Spleen (tissue), 7 donors: ENCODE data around the gene TAF8.

Source experiments
- POLR2A ChIP-seq, 3 donors: fragments of 450-650 bp; IDR thresholded peaks; one replicate each; pipeline ENCODE4 v1.5.1; 2017; ENCODE audit warnings: antibody characterized with exemption in 3 of 3, mild to moderate bottlenecking in 1 of 3
- TF ChIP-seq, protein P1 (sequence below), 11 experiments: fragments of 200-600 bp in 7 of 11; fragments of 450-650 bp in 4 of 11; sonication (generic) in 4 of 11; IDR thresholded peaks in 8 of 11; conservative IDR thresholded peaks in 3 of 11; 1 replicate in 7 of 11; 2 replicates in 4 of 11; pipeline versions ENCODE4 v1.4.0 to v1.8.0; 2016 to 2021; ENCODE audit warnings: antibody characterized with exemption in 11 of 11, inconsistent platforms in 4 of 11, mild to moderate bottlenecking in 1 of 11
- donor health status: DM: no; HTN: no; CAD: no; lungs with moderate emphysema.
- donor health status: DM: no; HTN: no; CAD: no.
- donor health status: DM: no; HTN: no; CAD: no.

DNA sequence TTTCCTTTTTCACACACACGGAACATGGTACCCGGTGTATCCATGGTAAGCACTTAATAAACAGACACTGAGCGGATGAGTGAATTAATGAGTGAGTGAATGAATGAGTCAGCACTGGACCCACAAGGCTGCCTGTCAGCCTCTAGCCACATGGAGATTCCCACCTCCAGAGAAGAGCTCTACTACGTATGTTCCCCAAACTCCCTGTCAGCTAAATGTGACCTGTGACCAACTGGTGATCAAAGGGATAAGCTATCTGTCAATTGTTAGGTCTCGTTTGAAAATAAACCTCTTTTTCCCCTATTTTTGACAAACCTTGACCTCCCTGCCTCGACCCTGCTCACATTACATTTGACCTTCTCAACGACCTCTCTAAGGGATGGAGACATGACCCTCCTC is 24.5 kb upstream of the TAF8 start:
- TF ChIP-seq POLR2A (IDR thresholded peaks at IDR 0.05) = no peak
- TF ChIP-seq, protein P1, sequence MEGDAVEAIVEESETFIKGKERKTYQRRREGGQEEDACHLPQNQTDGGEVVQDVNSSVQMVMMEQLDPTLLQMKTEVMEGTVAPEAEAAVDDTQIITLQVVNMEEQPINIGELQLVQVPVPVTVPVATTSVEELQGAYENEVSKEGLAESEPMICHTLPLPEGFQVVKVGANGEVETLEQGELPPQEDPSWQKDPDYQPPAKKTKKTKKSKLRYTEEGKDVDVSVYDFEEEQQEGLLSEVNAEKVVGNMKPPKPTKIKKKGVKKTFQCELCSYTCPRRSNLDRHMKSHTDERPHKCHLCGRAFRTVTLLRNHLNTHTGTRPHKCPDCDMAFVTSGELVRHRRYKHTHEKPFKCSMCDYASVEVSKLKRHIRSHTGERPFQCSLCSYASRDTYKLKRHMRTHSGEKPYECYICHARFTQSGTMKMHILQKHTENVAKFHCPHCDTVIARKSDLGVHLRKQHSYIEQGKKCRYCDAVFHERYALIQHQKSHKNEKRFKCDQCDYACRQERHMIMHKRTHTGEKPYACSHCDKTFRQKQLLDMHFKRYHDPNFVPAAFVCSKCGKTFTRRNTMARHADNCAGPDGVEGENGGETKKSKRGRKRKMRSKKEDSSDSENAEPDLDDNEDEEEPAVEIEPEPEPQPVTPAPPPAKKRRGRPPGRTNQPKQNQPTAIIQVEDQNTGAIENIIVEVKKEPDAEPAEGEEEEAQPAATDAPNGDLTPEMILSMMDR (IDR thresholded peaks at IDR 0.05 in 8 of 11, conservative IDR thresholded peaks at IDR 0.05 in 3 of 11) = no peak
